Smooth muscle cell (in vitro differentiated cells): ENCODE measurements around the gene NEDD4. TPM values are rescaled to one million over a fixed set of nuclear protein-coding genes. Genes with fewer than 3 reads are reported as not detected.

Experiments
- DNase-seq: peaks from one replicate; lab custom pipeline; 2025; ENCODE audit not compliant: unreplicated experiment; lab: John Stamatoyannopoulos, UW
- H2AFZ ChIP-seq: fragments of 200-600 bp; sonication (generic); 2 replicates; pipeline ENCODE4 v1.6.0; 2016; ENCODE audit warnings: antibody characterized with exemption, low read depth, mild to moderate bottlenecking
- H3F3A ChIP-seq: fragments of 200-600 bp; sonication (generic); 2 replicates; pipeline ENCODE4 v1.6.0; 2017; ENCODE audit warnings: antibody characterized with exemption, low read depth
- H3K27ac ChIP-seq: fragments of 200-600 bp; sonication (generic); 2 replicates; pipeline ENCODE4 v1.5.1; 2016; ENCODE audit warnings: low read depth, mild to moderate bottlenecking
- H3K27me3 ChIP-seq: fragments of 200-600 bp; sonication (generic); 2 replicates; pipeline ENCODE4 v1.6.1; 2016; ENCODE audit warnings: low read depth, mild to moderate bottlenecking
- H3K36me3 ChIP-seq: fragments of 200-600 bp; sonication (generic); 2 replicates; pipeline ENCODE4 v1.5.1; 2016; ENCODE audit warnings: low read depth
- H3K4me1 ChIP-seq: fragments of 200-600 bp; sonication (generic); 2 replicates; pipeline ENCODE4 v1.5.1; 2016; ENCODE audit warnings: low read depth
- H3K4me2 ChIP-seq: fragments of 200-600 bp; sonication (generic); 2 replicates; pipeline ENCODE4 v1.6.0; 2016; ENCODE audit warnings: mild to moderate bottlenecking
- H3K4me3 ChIP-seq: fragments of 200-600 bp; sonication (generic); 2 replicates; pipeline ENCODE4 v1.5.1; 2016; ENCODE audit warnings: mild to moderate bottlenecking
- H3K79me2 ChIP-seq: fragments of 200-600 bp; sonication (generic); 2 replicates; pipeline ENCODE4 v1.6.0; 2016; ENCODE audit warnings: low read depth, mild to moderate bottlenecking
- H3K9ac ChIP-seq: fragments of 200-600 bp; sonication (generic); 2 replicates; pipeline ENCODE4 v1.6.0; 2016; ENCODE audit warnings: low read depth
- H3K9me3 ChIP-seq: fragments of 200-600 bp; sonication (generic); replicated peaks from 2 replicates; pipeline ENCODE4 v1.5.1; 2016; ENCODE audit warnings: low read depth
- H4K20me1 ChIP-seq: fragments of 200-600 bp; sonication (generic); 2 replicates; pipeline ENCODE4 v1.6.0; 2016; ENCODE audit warnings: low read depth
- CTCF ChIP-seq: fragments of 200-600 bp; sonication (generic); IDR thresholded peaks from 2 replicates; pipeline ENCODE4 v1.5.1; 2017; ENCODE audit warnings: borderline replicate concordance, mild to moderate bottlenecking, antibody characterized with exemption; ENCODE audit not compliant: insufficient read depth, poor library complexity, severe bottlenecking
- WGBS: methylation state at CpG from one replicate; pipeline ENCODE4 v1.1.7; 2016; ENCODE audit warnings: low lambda C conversion rate; 5-methylcytosine and 5-hydroxymethylcytosine counted together
- polyA plus RNA-seq: library from polyadenylated mRNA; unstranded; fragments of >200 nt; fragmentation: Nextera tagmentation; extraction: Ambion mirVana; gene quantifications from 2 replicates; pipeline ENCODE4 v1.2.1, GENCODE V29; 2016
- total RNA-seq: library from RNA; depleted of rRNA; stranded (reverse); fragments of >200 nt; gene quantifications from 2 replicates; pipeline ENCODE4 v1.2.3, GENCODE V29; 2014

Gene NEDD4
- total and polyA plus RNA-seq, 2 experiments from 2014 or later = 6.6 to 34.5 TPM

- Histone ChIP-seq H4K20me1 (no peaks in the 10 kb centered on the region), H3K4me1 (no peaks in the 10 kb centered on the region), H3K27ac (no peak overlapping the region), H3K4me3 (no peak overlapping the region), H3K36me3 (no peaks in the 10 kb centered on the region), H2AFZ (no peak overlapping the region), H3F3A (no peaks in the 10 kb centered on the region), H3K9me3 (no peaks in the 10 kb centered on the region), H3K4me2 (no peak overlapping the region), H3K79me2 (no peaks in the 10 kb centered on the region), H3K9ac (no peak overlapping the region), H3K27me3 (no peaks in the 10 kb centered on the region)
- no peak for TF ChIP-seq CTCF
- DNase-seq = no peak
- WGBS = 91% methylated on average over 11 of the region's 11 CpGs
Observed at GRCh38 chr15:56019060-56019793, 25.8 kb upstream of the NEDD4 start.

- Histone ChIP-seq H3K4me3 (no peak overlapping the region), H3K36me3 (no peaks in the 10 kb centered on the region), H3K4me2 (no peak overlapping the region), H2AFZ (no peak overlapping the region), H3K27ac (no peak overlapping the region), H3K4me1 (no peaks in the 10 kb centered on the region), H3K9ac (no peak overlapping the region), H3K9me3 (no peaks in the 10 kb centered on the region), H3F3A (no peaks in the 10 kb centered on the region), H3K27me3 (no peaks in the 10 kb centered on the region), H3K79me2 (no peaks in the 10 kb centered on the region), H4K20me1 (no peaks in the 10 kb centered on the region)
- DNase-seq = no peak
- 72% methylated on average over 1 of the region's 1 CpG for WGBS
- no peak for TF ChIP-seq CTCF
Observed at GRCh38 chr15:56017920-56018319, 24.5 kb upstream of the NEDD4 start.

DNA sequence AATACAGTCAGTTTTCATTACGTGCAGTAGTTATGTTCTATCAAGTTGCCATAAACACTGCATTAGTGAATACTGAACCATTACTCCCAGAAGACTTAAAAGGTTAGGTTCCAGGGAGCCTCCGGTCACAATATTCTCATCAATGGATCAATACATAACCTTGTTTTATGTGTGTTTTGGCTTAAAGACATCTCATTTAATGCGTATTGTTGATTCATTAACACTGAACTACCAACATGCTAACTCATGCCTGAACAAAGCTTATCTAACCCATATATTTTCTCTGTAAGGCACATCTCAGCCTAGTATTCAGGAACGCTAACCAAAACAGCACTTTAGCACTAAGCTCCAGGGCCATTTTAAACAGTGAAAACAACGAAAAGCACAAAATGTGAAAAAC, 24.1 kb upstream of the NEDD4 start:
- no peak overlapping the region for H3K27ac ChIP-seq
- no peak overlapping the region for H2AFZ ChIP-seq
- H3K4me3 ChIP-seq = no peak overlapping the region

More for the DNA sequence above, 24.1 kb upstream of the NEDD4 start:
- H3K9ac ChIP-seq = no peak overlapping the region
- no peak overlapping the region for H3K4me2 ChIP-seq
- H3K9me3 ChIP-seq = no peaks in the 10 kb centered on the region
- DNase-seq = no peak
- WGBS = 94% methylated on average over 5 of the region's 5 CpGs
- no peaks in the 10 kb centered on the region for H3K27me3 ChIP-seq
- no peaks in the 10 kb centered on the region for H4K20me1 ChIP-seq
- H3K36me3 ChIP-seq = no peaks in the 10 kb centered on the region
- H3K4me1 ChIP-seq = no peaks in the 10 kb centered on the region
- no peak for TF ChIP-seq CTCF
- no peaks in the 10 kb centered on the region for H3K79me2 ChIP-seq
- H3F3A ChIP-seq = no peaks in the 10 kb centered on the region
